SK-N-SH (cell line): Measurements from ENCODE around the gene TM9SF1. TPM values are rescaled to one million over a fixed set of nuclear protein-coding genes. Genes with fewer than 3 reads are reported as not detected.

ENCODE experiments used
- CTCF ChIA-PET: fragments of 300-600, 350-600 bp; formaldehyde crosslinking; extraction: SDS; loops from one replicate; lab custom pipeline; 2021; lab: Yijun Ruan, JAX
- POLR2A ChIA-PET: fragments of 350-600 bp; sonication (Branson Sonifier 250); formaldehyde crosslinking; extraction: SDS; loops from one replicate; lab custom pipeline; 2020; ENCODE audit warnings: antibody characterized with exemption, inconsistent platforms; lab: Yijun Ruan, JAX
- DNase-seq: peaks from one replicate; pipeline ENCODE4 v3.0.0; 2012
- H2AFZ ChIP-seq: fragments of 200-600 bp; sonication (generic); 2 replicates; pipeline ENCODE4 v1.8.1; 2016; ENCODE audit warnings: antibody characterized with exemption, mild to moderate bottlenecking, low read depth
- H3F3A ChIP-seq: fragments of 200-600 bp; sonication (generic); replicated peaks from 2 replicates; pipeline ENCODE3; 2016; ENCODE audit warnings: antibody characterized with exemption, mild to moderate bottlenecking; ENCODE audit not compliant: insufficient read depth
- H3K27ac ChIP-seq, 2 experiments: fragments of 200-500 bp in 1 of 2; fragments of 200-600 bp in 1 of 2; sonication (Bioruptor generic) in 1 of 2; sonication (generic), shearing (Covaris generic) in 1 of 2; 2 replicates each; pipeline versions ENCODE4 v1.5.1 to v1.6.1; 2014 to 2016; ENCODE audit warnings: low read depth in 2 of 2, inconsistent platforms in 1 of 2, low read length in 1 of 2, mild to moderate bottlenecking in 1 of 2, mixed read lengths in 1 of 2
- H3K27me3 ChIP-seq: fragments of 200-600 bp; sonication (generic), shearing (Covaris generic); 2 replicates; pipeline ENCODE4 v1.6.1; 2016; ENCODE audit warnings: mixed run types; ENCODE audit not compliant: insufficient read depth
- H3K36me3 ChIP-seq, 2 experiments: fragments of 200-500 bp in 1 of 2; fragments of 200-600 bp in 1 of 2; sonication (Bioruptor generic) in 1 of 2; sonication (generic) in 1 of 2; replicated peaks in 1 of 2; 2 replicates each; pipeline versions ENCODE3 to v1.5.1; 2014 to 2016; ENCODE audit warnings: low read length in 1 of 2, mild to moderate bottlenecking in 1 of 2; ENCODE audit not compliant: insufficient read depth in 2 of 2, control insufficient read depth in 1 of 2
- H3K4me1 ChIP-seq, 2 experiments: fragments of 200-500 bp in 1 of 2; fragments of 200-600 bp in 1 of 2; sonication (Bioruptor generic) in 1 of 2; sonication (generic), shearing (Covaris generic) in 1 of 2; 2 replicates each; pipeline versions ENCODE4 v1.5.1 to v1.6.1; 2014 to 2016; ENCODE audit warnings: low read depth in 1 of 2, low read length in 1 of 2, mixed run types in 1 of 2; ENCODE audit not compliant: insufficient read depth in 2 of 2, control insufficient read depth in 1 of 2
- H3K4me2 ChIP-seq: fragments of 200-600 bp; sonication (generic), shearing (Covaris generic); 2 replicates; pipeline ENCODE4 v1.6.1; 2017; ENCODE audit warnings: mixed run types
- H3K4me3 ChIP-seq, 2 experiments: fragments of 200-500 bp in 1 of 2; fragments of 200-600 bp in 1 of 2; sonication (Bioruptor generic) in 1 of 2; sonication (generic), shearing (Covaris generic) in 1 of 2; 2 replicates each; pipeline versions ENCODE4 v1.5.1 to v1.8.1; 2014 to 2016; ENCODE audit warnings: low read depth in 2 of 2, inconsistent platforms in 1 of 2, low read length in 1 of 2, mild to moderate bottlenecking in 1 of 2, mixed read lengths in 1 of 2, moderate library complexity in 1 of 2
- H3K79me2 ChIP-seq: fragments of 200-600 bp; sonication (generic); 2 replicates; pipeline ENCODE4 v1.8.1; 2017; ENCODE audit warnings: mild to moderate bottlenecking; ENCODE audit not compliant: insufficient read depth
- H3K9ac ChIP-seq: fragments of 200-600 bp; sonication (generic); 2 replicates; pipeline ENCODE4 v1.6.1; 2017; ENCODE audit warnings: mixed run types
- H3K9me2 ChIP-seq: fragments of 200-600 bp; sonication (generic); 2 replicates; pipeline ENCODE4 v1.6.1; 2017; ENCODE audit warnings: mixed run types
- H3K9me3 ChIP-seq: fragments of 200-600 bp; sonication (generic); 2 replicates; pipeline ENCODE4 v1.6.1; 2017; ENCODE audit warnings: mixed run types, mild to moderate bottlenecking, moderate library complexity
- H4K20me1 ChIP-seq: fragments of 200-600 bp; sonication (generic); 2 replicates; pipeline ENCODE4 v1.6.1; 2017; ENCODE audit warnings: mild to moderate bottlenecking, mixed run types; ENCODE audit not compliant: insufficient read depth
- CHD2 ChIP-seq: fragments of 150-350 bp; IDR thresholded peaks from 2 replicates; pipeline ENCODE4 v1.6.1; 2018; ENCODE audit warnings: low read length; ENCODE audit not compliant: partially characterized antibody
- ELF1 ChIP-seq: IDR thresholded peaks from 2 replicates; pipeline ENCODE4 v1.4.0; 2012
- FOSL2 ChIP-seq: IDR thresholded peaks from 2 replicates; pipeline ENCODE4 v1.4.0; 2012; ENCODE audit warnings: low read depth, mild to moderate bottlenecking, moderate library complexity, borderline replicate concordance
- FOXJ3 ChIP-seq: sonication (generic); formaldehyde crosslinking; IDR thresholded peaks from 2 replicates; pipeline ENCODE4 v1.5.1; 2020; ENCODE audit warnings: mild to moderate bottlenecking, missing genetic modification reagents
- FOXM1 ChIP-seq: IDR thresholded peaks from 2 replicates; pipeline ENCODE4 v1.4.0; 2012; ENCODE audit warnings: low read depth, mild to moderate bottlenecking
- GABPA ChIP-seq: IDR thresholded peaks from 2 replicates; pipeline ENCODE4 v1.4.0; 2012; ENCODE audit warnings: low read depth, mild to moderate bottlenecking
- JUND ChIP-seq: IDR thresholded peaks from 2 replicates; pipeline ENCODE4 v1.4.0; 2012
- MEF2A ChIP-seq: IDR thresholded peaks from 2 replicates; pipeline ENCODE4 v1.4.0; 2012; ENCODE audit warnings: low read depth, borderline replicate concordance
- NFIC ChIP-seq: IDR thresholded peaks from 2 replicates; pipeline ENCODE4 v1.4.0; 2012; ENCODE audit warnings: borderline replicate concordance
- NRF1 ChIP-seq: IDR thresholded peaks from 2 replicates; pipeline ENCODE4 v1.6.1; 2012; ENCODE audit warnings: low read depth, mild to moderate bottlenecking, low read length
- RAD21 ChIP-seq: IDR thresholded peaks from 2 replicates; pipeline ENCODE4 v1.6.1; 2012; ENCODE audit warnings: mild to moderate bottlenecking, low read length
- RFX5 ChIP-seq: IDR thresholded peaks from 2 replicates; pipeline ENCODE4 v1.6.1; 2012; ENCODE audit warnings: mild to moderate bottlenecking, improper control_type of control experiment, low read length
- SIN3A ChIP-seq: IDR thresholded peaks from 2 replicates; pipeline ENCODE4 v1.6.1; 2012; ENCODE audit warnings: low read depth, mild to moderate bottlenecking, low read length, moderate library complexity, borderline replicate concordance
- SMC3 ChIP-seq: IDR thresholded peaks from 2 replicates; pipeline ENCODE4 v1.6.1; 2012; ENCODE audit warnings: low read depth, low read length, improper control_type of control experiment
- TAF1 ChIP-seq: IDR thresholded peaks from 2 replicates; pipeline ENCODE4 v1.6.1; 2012; ENCODE audit warnings: low read depth, mild to moderate bottlenecking, low read length, moderate library complexity, borderline replicate concordance
- TCF12 ChIP-seq: IDR thresholded peaks from 2 replicates; pipeline ENCODE4 v1.4.0; 2012
- USF1 ChIP-seq: IDR thresholded peaks from 2 replicates; pipeline ENCODE4 v1.4.0; 2012; ENCODE audit warnings: low read depth, borderline replicate concordance
- USF2 ChIP-seq: fragments of 150-350 bp; IDR thresholded peaks from 2 replicates; pipeline ENCODE4 v1.6.1; 2017; ENCODE audit warnings: antibody characterized with exemption, low read length, low read depth, borderline replicate concordance
- WGBS: methylation state at CpG from one replicate; pipeline ENCODE4 v1.1.6; 2017; ENCODE audit warnings: low lambda C conversion rate; 5-methylcytosine and 5-hydroxymethylcytosine counted together
- polyA plus RNA-seq, 3 experiments: library from polyadenylated mRNA; depleted of rRNA; stranded (reverse); fragments of >200 nt; gene quantifications; 2 replicates each; pipeline ENCODE4 v1.2.3, GENCODE V29; 2012
- TF ChIP-seq, protein P1 (sequence below): fragments of 200-600 bp; sonication (generic); IDR thresholded peaks from 2 replicates; pipeline ENCODE4 v1.6.1; 2017; ENCODE audit warnings: antibody characterized with exemption, mild to moderate bottlenecking, moderate library complexity
- TF ChIP-seq, protein P2 (sequence below): fragments of 150-350 bp; IDR thresholded peaks from 2 replicates; pipeline ENCODE4 v1.6.1; 2016; ENCODE audit warnings: mild to moderate bottlenecking, low read depth, low read length

TM9SF1 gene
- polyA plus RNA-seq, 1 of the 3 experiments (the other 2 are of a cell fraction): 48.7 TPM

GRCh38 chr14:24160499-24160849, 34.8 kb downstream of the TM9SF1 start:
- H3K9ac ChIP-seq: no peak overlapping the region
- H3K4me1 ChIP-seq: peaks cover 4 to 22% of the 10 kb centered on the region in 2 experiments; a peak in 1 of 4 replicates
- peaks cover 23% of the 10 kb centered on the region for H3K79me2 ChIP-seq
- H3K27me3 ChIP-seq: no peaks in the 10 kb centered on the region
- DNase-seq: no peak
- no peaks in the 10 kb centered on the region for H3K9me2 ChIP-seq
- POLR2A ChIA-PET: interaction anchor here (0.8 to 5.2 kb wide), 11 partner anchors 12 to 65 kb away, joined by 3 to 50 read pairs (median 5); partner anchors contain the start of genes DCAF11, EMC9, IPO4 and NRL
- no peak overlapping the region for H3K4me3 ChIP-seq
- peak overlapping the region; percentile 97; the same call in 1 of the 2 replicates for H3K4me2 ChIP-seq
- peak overlapping the region; percentile 46 to 71; a peak in 3 of 4 replicates for H3K27ac ChIP-seq
- CTCF ChIA-PET: interaction anchor here (0.8 to 3.5 kb wide), 33 partner anchors 10 to 136 kb away, joined by 3 to 38 read pairs (median 5); partner anchors contain the start of genes CARMIL3, CPNE6, DCAF11 and EMC9
- H3K9me3 ChIP-seq: no peaks in the 10 kb centered on the region
- H3F3A ChIP-seq: peaks cover 17% of the 10 kb centered on the region
- peaks cover 4% of the 10 kb centered on the region; the same call in 1 of the 2 replicates for H4K20me1 ChIP-seq
- H2AFZ ChIP-seq: no peak overlapping the region
- TF ChIP-seq, protein P1, sequence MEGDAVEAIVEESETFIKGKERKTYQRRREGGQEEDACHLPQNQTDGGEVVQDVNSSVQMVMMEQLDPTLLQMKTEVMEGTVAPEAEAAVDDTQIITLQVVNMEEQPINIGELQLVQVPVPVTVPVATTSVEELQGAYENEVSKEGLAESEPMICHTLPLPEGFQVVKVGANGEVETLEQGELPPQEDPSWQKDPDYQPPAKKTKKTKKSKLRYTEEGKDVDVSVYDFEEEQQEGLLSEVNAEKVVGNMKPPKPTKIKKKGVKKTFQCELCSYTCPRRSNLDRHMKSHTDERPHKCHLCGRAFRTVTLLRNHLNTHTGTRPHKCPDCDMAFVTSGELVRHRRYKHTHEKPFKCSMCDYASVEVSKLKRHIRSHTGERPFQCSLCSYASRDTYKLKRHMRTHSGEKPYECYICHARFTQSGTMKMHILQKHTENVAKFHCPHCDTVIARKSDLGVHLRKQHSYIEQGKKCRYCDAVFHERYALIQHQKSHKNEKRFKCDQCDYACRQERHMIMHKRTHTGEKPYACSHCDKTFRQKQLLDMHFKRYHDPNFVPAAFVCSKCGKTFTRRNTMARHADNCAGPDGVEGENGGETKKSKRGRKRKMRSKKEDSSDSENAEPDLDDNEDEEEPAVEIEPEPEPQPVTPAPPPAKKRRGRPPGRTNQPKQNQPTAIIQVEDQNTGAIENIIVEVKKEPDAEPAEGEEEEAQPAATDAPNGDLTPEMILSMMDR: no peak
- TF ChIP-seq FOXM1 (no peak), NFIC (no peak)
- TF ChIP-seq, all 33 proteins: peak for 0
- WGBS: 92% methylated on average over 4 of the region's 4 CpGs
- peaks cover 35 to 61% of the 10 kb centered on the region in 2 experiments for H3K36me3 ChIP-seq

DNA sequence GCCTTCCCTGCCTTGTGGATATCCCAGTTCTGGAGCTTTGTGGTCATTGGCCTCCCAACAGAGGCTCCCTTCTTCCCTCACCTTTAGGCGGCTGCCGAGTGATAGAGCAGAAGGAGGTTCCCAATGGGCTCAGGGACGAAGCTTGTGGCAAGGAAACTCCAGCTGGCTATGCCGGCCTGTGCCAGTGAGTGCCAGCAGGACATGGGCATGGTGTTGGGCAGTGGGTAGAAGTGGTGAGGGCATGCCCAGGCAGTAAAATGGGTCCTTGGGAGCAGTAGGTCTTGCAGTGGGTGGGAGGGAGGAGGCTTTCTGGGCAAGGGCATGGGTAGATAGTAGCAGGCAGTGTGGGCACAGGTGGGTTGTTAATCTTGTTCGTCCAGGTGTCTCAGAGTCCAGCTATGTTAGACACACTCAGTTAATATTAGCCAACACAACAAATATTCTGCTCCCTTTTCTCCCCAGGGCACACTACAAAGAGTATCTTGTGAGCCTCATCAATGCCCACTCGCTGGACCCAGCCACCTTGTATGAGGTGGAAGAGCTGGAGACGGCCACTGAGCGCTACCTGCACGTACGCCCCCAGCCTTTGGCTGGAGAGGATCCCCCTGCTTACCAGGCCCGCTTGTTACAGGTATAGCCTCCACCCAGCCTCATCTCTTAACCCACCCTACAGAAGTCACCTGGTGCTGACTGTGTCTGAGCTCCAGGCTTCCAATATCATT, 35.3 kb downstream of the TM9SF1 start:
- WGBS: 98% methylated on average over 11 of the region's 11 CpGs
- Histone ChIP-seq H3K4me2 (no peak overlapping the region), H3K9me3 (no peaks in the 10 kb centered on the region), H3K36me3 (peaks cover 32 to 61% of the 10 kb centered on the region in 2 experiments), H3F3A (peaks cover 17% of the 10 kb centered on the region), H3K27me3 (no peaks in the 10 kb centered on the region), H3K79me2 (peaks cover 23% of the 10 kb centered on the region), H4K20me1 (peaks cover 4% of the 10 kb centered on the region; the same call in 1 of the 2 replicates), H2AFZ (no peak overlapping the region), H3K27ac (peak overlapping the region; percentile 46 to 71; a peak in 2 of 4 replicates), H3K9ac (no peak overlapping the region), H3K4me1 (peaks cover 4 to 22% of the 10 kb centered on the region in 2 experiments; a peak in 1 of 4 replicates), H3K9me2 (no peaks in the 10 kb centered on the region), H3K4me3 (no peak overlapping the region)
- ChIA-PET POLR2A (interaction anchor here (0.7 to 5.2 kb wide), 8 partner anchors 9 to 108 kb away, joined by 3 to 50 read pairs (median 4); partner anchors contain the start of genes DCAF11, EMC9, NRL and PSME1), CTCF (interaction anchor here (0.9 to 3.5 kb wide), 18 partner anchors 9 to 137 kb away, joined by 3 to 38 read pairs (median 11); partner anchors contain the start of genes MDP1, PSME1, PSME2 and REC8)
- DNase-seq: no peak
- no peak for TF ChIP-seq USF2
- no peak for TF ChIP-seq FOXJ3 (CRISPR knock-in tag)
- no peak for TF ChIP-seq NFIC
- no peak for TF ChIP-seq NRF1
- no peak for TF ChIP-seq CHD2
- no peak for TF ChIP-seq MEF2A
- no peak for TF ChIP-seq GABPA
- TF ChIP-seq USF1: no peak
- TF ChIP-seq TCF12: no peak
- no peak for TF ChIP-seq RFX5
- no peak for TF ChIP-seq SMC3
- TF ChIP-seq JUND: no peak
- TF ChIP-seq FOSL2: no peak
- no peak for TF ChIP-seq RAD21
- TF ChIP-seq, protein P1: no peak
- TF ChIP-seq SIN3A: no peak
- TF ChIP-seq, protein P2, sequence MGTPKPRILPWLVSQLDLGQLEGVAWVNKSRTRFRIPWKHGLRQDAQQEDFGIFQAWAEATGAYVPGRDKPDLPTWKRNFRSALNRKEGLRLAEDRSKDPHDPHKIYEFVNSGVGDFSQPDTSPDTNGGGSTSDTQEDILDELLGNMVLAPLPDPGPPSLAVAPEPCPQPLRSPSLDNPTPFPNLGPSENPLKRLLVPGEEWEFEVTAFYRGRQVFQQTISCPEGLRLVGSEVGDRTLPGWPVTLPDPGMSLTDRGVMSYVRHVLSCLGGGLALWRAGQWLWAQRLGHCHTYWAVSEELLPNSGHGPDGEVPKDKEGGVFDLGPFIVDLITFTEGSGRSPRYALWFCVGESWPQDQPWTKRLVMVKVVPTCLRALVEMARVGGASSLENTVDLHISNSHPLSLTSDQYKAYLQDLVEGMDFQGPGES: no peak
- no peak for TF ChIP-seq TAF1
- TF ChIP-seq ELF1: no peak
